ENCODE results near the gene MRPS2.

MRPS2 gene

GRCh38 chr9:135550344-135550918 is 49.9 kb downstream of the MRPS2 start:
- Histone ChIP-seq H3K27me3 (replicated peaks) (no peaks in the 10 kb centered on the region), H3K4me3 (ENCODE audit: low read depth, low read length) (no peak overlapping the region), H3K36me3 (replicated peaks) (no peaks in the 10 kb centered on the region), H3K27ac (no peak overlapping the region)
- in situ Hi-C loops (cut with HindIII; ENCODE audit: low pct_ligation_motif_present, low sequenced_read_pairs) = no loop called here
- TF ChIP-seq CTCF (IDR thresholded peaks at IDR 0.05; ENCODE audit: low read depth, low read length, missing control alignments) = no peak
- no peak for DNase-seq

DNA sequence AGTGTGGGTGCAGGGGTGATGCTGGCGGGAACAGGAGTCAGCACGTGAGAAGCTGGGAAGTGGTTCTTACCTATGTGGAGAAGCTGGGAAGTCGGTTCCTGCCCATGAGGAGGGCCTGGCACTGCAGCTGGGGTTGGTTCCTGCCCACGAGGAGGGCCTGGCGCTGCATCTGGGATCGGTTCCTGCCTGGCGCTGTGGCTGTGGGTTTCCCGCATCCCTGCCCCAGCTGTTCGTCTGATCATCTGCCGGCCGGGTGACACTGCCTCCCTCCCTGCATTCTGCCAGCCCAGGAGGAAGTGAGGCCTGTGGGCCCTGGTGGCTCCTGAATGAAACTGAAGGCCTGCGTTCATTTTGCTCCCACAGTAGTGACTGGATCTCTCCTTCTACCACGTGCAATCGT is 50.5 kb downstream of the MRPS2 start:
- Histone ChIP-seq H3K27me3 (replicated peaks) (no peaks in the 10 kb centered on the region), H3K4me3 (ENCODE audit: low read depth, low read length) (no peak overlapping the region), H3K36me3 (replicated peaks) (no peaks in the 10 kb centered on the region), H3K27ac (no peak overlapping the region)
- no peak for TF ChIP-seq CTCF (IDR thresholded peaks at IDR 0.05; ENCODE audit: low read depth, low read length, missing control alignments)
- DNase-seq = no peak
- in situ Hi-C loops (cut with HindIII; ENCODE audit: low pct_ligation_motif_present, low sequenced_read_pairs) = no loop called here

- no peak for TF ChIP-seq CTCF (IDR thresholded peaks at IDR 0.05; ENCODE audit: low read depth, low read length, missing control alignments)
- Histone ChIP-seq H3K4me3 (ENCODE audit: low read depth, low read length) (no peak overlapping the region), H3K27ac (no peak overlapping the region), H3K27me3 (replicated peaks) (no peaks in the 10 kb centered on the region), H3K36me3 (replicated peaks) (no peaks in the 10 kb centered on the region)
- DNase-seq = no peak
- in situ Hi-C loops (cut with HindIII; ENCODE audit: low pct_ligation_motif_present, low sequenced_read_pairs) = no loop called here
These were observed 51.0 kb downstream of the MRPS2 start for GRCh38 chr9:135551456-135551855.

DNA sequence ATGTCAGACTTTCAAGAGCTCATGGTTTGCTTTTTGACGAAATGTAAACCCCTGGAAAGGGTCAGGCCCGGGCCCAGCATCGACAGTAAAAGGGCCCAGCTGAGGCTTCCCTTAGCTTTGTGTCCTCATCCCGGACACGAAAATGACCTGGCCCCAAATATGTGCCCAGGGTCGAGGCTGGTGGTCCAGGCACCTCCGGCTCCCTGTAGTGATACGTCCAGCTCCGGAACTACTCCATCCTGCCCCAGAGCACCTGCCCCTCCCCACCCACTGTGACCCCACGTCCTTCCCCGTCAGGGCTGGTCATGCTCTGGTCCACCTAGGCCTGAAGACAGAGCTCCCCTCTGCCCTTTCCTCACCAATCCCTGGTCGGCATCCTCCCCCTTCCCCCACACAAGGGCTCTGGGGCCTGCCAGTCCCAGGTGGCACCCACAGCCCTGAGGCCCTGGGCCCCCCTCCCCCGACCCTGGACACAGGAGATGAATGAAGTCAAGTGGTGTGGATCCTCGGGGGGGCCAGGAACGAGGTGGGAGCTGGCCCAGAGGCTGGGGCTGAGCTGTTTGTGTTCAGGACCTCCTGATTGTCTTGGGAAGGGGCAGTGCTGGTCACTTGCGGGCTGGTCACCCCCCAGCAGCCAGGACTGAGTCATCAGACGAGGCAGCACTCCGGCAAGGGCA is 51.7 kb downstream of the MRPS2 start:
- in situ Hi-C loops (cut with HindIII; ENCODE audit: low pct_ligation_motif_present, low sequenced_read_pairs) = no loop called here
- Histone ChIP-seq H3K36me3 (replicated peaks) (no peaks in the 10 kb centered on the region), H3K27me3 (replicated peaks) (no peaks in the 10 kb centered on the region), H3K4me3 (ENCODE audit: low read depth, low read length) (no peak overlapping the region), H3K27ac (no peak overlapping the region)
- no peak for TF ChIP-seq CTCF (IDR thresholded peaks at IDR 0.05; ENCODE audit: low read depth, low read length, missing control alignments)
- no peak for DNase-seq

DNA sequence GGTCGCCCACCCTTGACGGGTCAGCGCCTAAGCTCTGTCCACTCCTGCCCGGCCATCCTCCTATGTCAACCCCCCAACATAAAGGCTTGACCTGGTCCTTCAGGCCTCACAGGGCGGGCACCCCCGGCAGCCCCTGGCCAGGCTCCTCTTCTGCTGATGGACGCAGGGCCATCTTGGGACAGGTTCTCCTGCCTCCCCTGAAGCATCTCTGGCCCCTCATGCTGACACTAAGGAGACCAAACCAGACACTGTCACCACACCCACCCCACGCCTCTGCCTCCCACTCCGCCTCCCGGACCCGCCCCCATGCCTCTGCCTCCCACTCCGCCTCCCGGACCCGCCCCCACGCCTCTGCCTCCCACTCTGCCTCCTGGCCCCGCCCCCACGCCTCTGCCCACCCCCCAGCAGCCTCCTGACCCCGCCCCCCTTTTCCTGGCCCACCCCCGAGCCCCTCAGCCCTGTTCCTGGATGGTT is 52.3 kb downstream of the MRPS2 start:
- Histone ChIP-seq H3K36me3 (replicated peaks) (no peaks in the 10 kb centered on the region), H3K4me3 (ENCODE audit: low read depth, low read length) (no peak overlapping the region), H3K27ac (no peak overlapping the region), H3K27me3 (replicated peaks) (no peaks in the 10 kb centered on the region)
- no peak for TF ChIP-seq CTCF (IDR thresholded peaks at IDR 0.05; ENCODE audit: low read depth, low read length, missing control alignments)
- in situ Hi-C loops (cut with HindIII; ENCODE audit: low pct_ligation_motif_present, low sequenced_read_pairs) = no loop called here
- no peak for DNase-seq

Data from brain microvascular endothelial cell (primary cell).